OCI-LY1 (cell line): ENCODE measurements around the gene FAM13C.

Experiments
- H2AFZ ChIP-seq: fragments of 200-600 bp; sonication (generic), shearing (Covaris generic); 2 replicates; pipeline ENCODE4 v1.6.0; 2014; ENCODE audit warnings: antibody characterized with exemption, mild to moderate bottlenecking, low read length
- H3F3A ChIP-seq: fragments of 200-600 bp; sonication (generic), shearing (Covaris generic); 2 replicates; pipeline ENCODE4 v1.6.0; 2014; ENCODE audit warnings: mild to moderate bottlenecking, antibody characterized with exemption, low read length, moderate library complexity; ENCODE audit not compliant: insufficient read depth
- H3K27ac ChIP-seq: fragments of 200-600 bp; sonication (generic); 2 replicates; pipeline ENCODE4 v1.5.1; 2014; ENCODE audit warnings: low read length, mixed run types, mild to moderate bottlenecking, low read depth; ENCODE audit not compliant: poor library complexity, severe bottlenecking
- H3K27me3 ChIP-seq: fragments of 200-600 bp; sonication (generic); 2 replicates; pipeline ENCODE4 v1.6.0; 2014; ENCODE audit warnings: antibody characterized with exemption, mild to moderate bottlenecking, low read length, moderate library complexity; ENCODE audit not compliant: insufficient read depth
- H3K36me3 ChIP-seq: fragments of 200-600 bp; sonication (generic); 2 replicates; pipeline ENCODE4 v1.6.1; 2014; ENCODE audit warnings: mild to moderate bottlenecking, antibody characterized with exemption, low read length, moderate library complexity, mixed read lengths; ENCODE audit not compliant: insufficient read depth
- H3K4me1 ChIP-seq: fragments of 200-600 bp; sonication (generic); 2 replicates; pipeline ENCODE4 v1.5.1; 2014; ENCODE audit warnings: mild to moderate bottlenecking, low read length, moderate library complexity; ENCODE audit not compliant: insufficient read depth, severe bottlenecking
- H3K4me2 ChIP-seq: fragments of 200-600 bp; sonication (generic), shearing (Covaris generic); 2 replicates; pipeline ENCODE4 v1.6.1; 2014; ENCODE audit warnings: low read length
- H3K4me3 ChIP-seq: fragments of 200-600 bp; sonication (generic); 2 replicates; pipeline ENCODE4 v1.5.1; 2014; ENCODE audit warnings: low read length, low read depth, mild to moderate bottlenecking, mixed read lengths; ENCODE audit not compliant: poor library complexity, severe bottlenecking
- H3K79me2 ChIP-seq: fragments of 200-600 bp; shearing (Covaris generic); 2 replicates; pipeline ENCODE4 v1.6.1; 2016; ENCODE audit warnings: mixed run types, low read length, mixed read lengths; ENCODE audit not compliant: insufficient read depth
- H3K9ac ChIP-seq: fragments of 200-600 bp; sonication (generic), shearing (Covaris generic); 2 replicates; pipeline ENCODE4 v1.6.1; 2014; ENCODE audit warnings: mild to moderate bottlenecking, low read length, mixed read lengths
- H3K9me2 ChIP-seq: fragments of 200-600 bp; sonication (generic), shearing (Covaris generic); 2 replicates; pipeline ENCODE4 v1.6.1; 2014; ENCODE audit warnings: low read depth, mild to moderate bottlenecking, low read length, mixed read lengths
- H3K9me3 ChIP-seq: fragments of 200-600 bp; shearing (Covaris generic); 2 replicates; pipeline ENCODE4 v1.6.1; 2014; ENCODE audit warnings: low read length, mixed read lengths
- H4K20me1 ChIP-seq: fragments of 200-600 bp; sonication (generic), shearing (Covaris generic); 2 replicates; pipeline ENCODE4 v1.6.0; 2016; ENCODE audit warnings: mild to moderate bottlenecking, low read length; ENCODE audit not compliant: insufficient read depth
- EZH2 ChIP-seq: fragments of 200-600 bp; sonication (generic), shearing (Covaris generic); IDR thresholded peaks from 2 replicates; pipeline ENCODE4 v1.8.0; 2017; ENCODE audit warnings: borderline replicate concordance, mixed run types, mild to moderate bottlenecking, antibody characterized with exemption, low read length, moderate library complexity, mixed read lengths
- TF ChIP-seq, protein P1 (sequence below): fragments of 200-600 bp; sonication (generic), shearing (Covaris generic); IDR thresholded peaks from 2 replicates; pipeline ENCODE4 v1.5.1; 2017; ENCODE audit warnings: mild to moderate bottlenecking, antibody characterized with exemption, low read length, moderate library complexity, mixed read lengths

FAM13C gene

DNA sequence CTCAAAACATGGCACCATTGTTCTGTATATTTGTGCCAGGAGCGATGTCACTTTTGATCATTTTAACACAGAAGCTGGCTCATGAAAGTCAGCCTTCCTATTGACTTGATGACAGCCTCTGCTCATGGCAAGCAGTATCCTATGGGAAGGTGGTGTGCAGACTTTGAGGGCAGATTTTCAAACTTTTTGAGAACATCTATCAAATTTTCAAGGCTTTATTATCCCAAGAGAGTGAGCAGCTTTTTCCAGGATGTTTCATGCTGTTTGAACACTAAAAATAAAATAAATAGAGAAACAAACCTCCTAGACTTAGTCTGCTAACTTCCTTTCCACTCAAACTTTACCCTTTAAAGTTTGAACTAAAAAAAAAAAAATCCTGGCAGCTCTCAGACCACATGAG, 20.3 kb downstream of the FAM13C start:
- Histone ChIP-seq H3K9me2 (no peaks in the 10 kb centered on the region), H3K4me2 (no peak overlapping the region), H3K79me2 (no peaks in the 10 kb centered on the region), H3K9ac (no peak overlapping the region), H3K4me1 (no peaks in the 10 kb centered on the region), H3K36me3 (no peaks in the 10 kb centered on the region), H4K20me1 (no peaks in the 10 kb centered on the region), H3K27ac (no peak overlapping the region), H2AFZ (no peak overlapping the region), H3K9me3 (no peaks in the 10 kb centered on the region), H3K4me3 (no peak overlapping the region), H3F3A (no peaks in the 10 kb centered on the region), H3K27me3 (no peaks in the 10 kb centered on the region)
- TF ChIP-seq, protein P1, sequence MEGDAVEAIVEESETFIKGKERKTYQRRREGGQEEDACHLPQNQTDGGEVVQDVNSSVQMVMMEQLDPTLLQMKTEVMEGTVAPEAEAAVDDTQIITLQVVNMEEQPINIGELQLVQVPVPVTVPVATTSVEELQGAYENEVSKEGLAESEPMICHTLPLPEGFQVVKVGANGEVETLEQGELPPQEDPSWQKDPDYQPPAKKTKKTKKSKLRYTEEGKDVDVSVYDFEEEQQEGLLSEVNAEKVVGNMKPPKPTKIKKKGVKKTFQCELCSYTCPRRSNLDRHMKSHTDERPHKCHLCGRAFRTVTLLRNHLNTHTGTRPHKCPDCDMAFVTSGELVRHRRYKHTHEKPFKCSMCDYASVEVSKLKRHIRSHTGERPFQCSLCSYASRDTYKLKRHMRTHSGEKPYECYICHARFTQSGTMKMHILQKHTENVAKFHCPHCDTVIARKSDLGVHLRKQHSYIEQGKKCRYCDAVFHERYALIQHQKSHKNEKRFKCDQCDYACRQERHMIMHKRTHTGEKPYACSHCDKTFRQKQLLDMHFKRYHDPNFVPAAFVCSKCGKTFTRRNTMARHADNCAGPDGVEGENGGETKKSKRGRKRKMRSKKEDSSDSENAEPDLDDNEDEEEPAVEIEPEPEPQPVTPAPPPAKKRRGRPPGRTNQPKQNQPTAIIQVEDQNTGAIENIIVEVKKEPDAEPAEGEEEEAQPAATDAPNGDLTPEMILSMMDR = no peak
- no peak for TF ChIP-seq EZH2

GRCh38 chr10:59340285-59340684, 22.1 kb downstream of the FAM13C start:
- Histone ChIP-seq H2AFZ (no peak overlapping the region), H3K9ac (no peak overlapping the region), H3K4me2 (no peak overlapping the region), H4K20me1 (no peaks in the 10 kb centered on the region), H3K4me3 (no peak overlapping the region), H3K36me3 (no peaks in the 10 kb centered on the region), H3F3A (no peaks in the 10 kb centered on the region), H3K79me2 (no peaks in the 10 kb centered on the region), H3K9me2 (no peaks in the 10 kb centered on the region), H3K27me3 (no peaks in the 10 kb centered on the region), H3K27ac (no peak overlapping the region), H3K4me1 (no peaks in the 10 kb centered on the region), H3K9me3 (no peaks in the 10 kb centered on the region)
- TF ChIP-seq, protein P1 = no peak
- no peak for TF ChIP-seq EZH2

GRCh38 chr10:59339351-59339750, 23.0 kb downstream of the FAM13C start:
- Histone ChIP-seq H3K9me3 (no peaks in the 10 kb centered on the region), H3K36me3 (no peaks in the 10 kb centered on the region), H3K4me3 (no peak overlapping the region), H4K20me1 (no peaks in the 10 kb centered on the region), H3F3A (no peaks in the 10 kb centered on the region), H3K9me2 (no peaks in the 10 kb centered on the region), H3K79me2 (no peaks in the 10 kb centered on the region), H2AFZ (no peak overlapping the region), H3K9ac (no peak overlapping the region), H3K4me2 (no peak overlapping the region), H3K27ac (no peak overlapping the region), H3K27me3 (no peaks in the 10 kb centered on the region), H3K4me1 (no peaks in the 10 kb centered on the region)
- no peak for TF ChIP-seq EZH2
- TF ChIP-seq, protein P1 = no peak
